Measurements from ENCODE around the gene PREX1. TPM values are rescaled to one million over a fixed set of nuclear protein-coding genes. Genes with fewer than 3 reads are reported as not detected.
A peak's percentile ranks its signal among the peaks of the same experiment; 100 is the strongest.

The PREX1 gene
- total and polyA plus RNA-seq, 3 donors from 2014 or later = 18.0 to 36.5 (median 27.1) TPM

GRCh38 chr20:48697845-48698491 lies 129.8 kb downstream of the PREX1 start:
- intact Hi-C loops (cut with DNase I; ENCODE audit: low total_unique reads) = no loop called here
- H3K4me1 ChIP-seq = peaks cover 12% of the 10 kb centered on the region
- no peaks in the 10 kb centered on the region for H3K27me3 ChIP-seq
- no peak for TF ChIP-seq POLR2A (IDR thresholded peaks at IDR 0.05)
- no peak for TF ChIP-seq CTCF (IDR thresholded peaks at IDR 0.05)
- no peaks in the 10 kb centered on the region for H3K9me3 ChIP-seq
- no peak overlapping the region for H3K4me3 ChIP-seq
- 48 to 50% methylated on average over 7 to 8 of the region's 8 CpGs for WGBS, 2 donors
- peak; percentile 65 for DNase-seq
- no peaks in the 10 kb centered on the region for H3K36me3 ChIP-seq (ENCODE audit: low read depth, missing control alignments)
- no peak overlapping the region for H3K27ac ChIP-seq

- Histone ChIP-seq H3K36me3 (ENCODE audit: low read depth, missing control alignments) (no peaks in the 10 kb centered on the region), H3K4me3 (no peak overlapping the region), H3K4me1 (peaks cover 9% of the 10 kb centered on the region), H3K27me3 (no peaks in the 10 kb centered on the region), H3K27ac (no peak overlapping the region), H3K9me3 (no peaks in the 10 kb centered on the region)
- intact Hi-C loops (cut with DNase I; ENCODE audit: low total_unique reads) = no loop called here
- DNase-seq = no peak
- TF ChIP-seq POLR2A (IDR thresholded peaks at IDR 0.05) (no peak), CTCF (IDR thresholded peaks at IDR 0.05) (no peak)
- 91 to 93% methylated on average over 4 of the region's 4 CpGs for WGBS, 2 donors
These were observed 131.1 kb downstream of the PREX1 start for GRCh38 chr20:48696671-48697070.

GRCh38 chr20:48695738-48696137 lies 132.1 kb downstream of the PREX1 start:
- Histone ChIP-seq H3K27me3 (no peaks in the 10 kb centered on the region), H3K27ac (no peak overlapping the region), H3K9me3 (no peaks in the 10 kb centered on the region), H3K4me1 (peaks cover 9% of the 10 kb centered on the region), H3K36me3 (ENCODE audit: low read depth, missing control alignments) (no peaks in the 10 kb centered on the region), H3K4me3 (no peak overlapping the region)
- DNase-seq = no peak
- TF ChIP-seq POLR2A (IDR thresholded peaks at IDR 0.05) = no peak
- intact Hi-C loops (cut with DNase I; ENCODE audit: low total_unique reads) = no loop called here

- no peak for TF ChIP-seq CTCF (IDR thresholded peaks at IDR 0.05)
- no peak for TF ChIP-seq POLR2A (IDR thresholded peaks at IDR 0.05)
- Histone ChIP-seq H3K4me1 (peaks cover 9% of the 10 kb centered on the region), H3K27ac (no peak overlapping the region), H3K36me3 (ENCODE audit: low read depth, missing control alignments) (no peaks in the 10 kb centered on the region), H3K4me3 (no peak overlapping the region), H3K9me3 (no peaks in the 10 kb centered on the region), H3K27me3 (no peaks in the 10 kb centered on the region)
- 67 to 100% methylated on average over 2 of the region's 2 CpGs for WGBS, 2 donors
- intact Hi-C loops (cut with DNase I; ENCODE audit: low total_unique reads) = no loop called here
- no peak for DNase-seq
These were observed 132.5 kb downstream of the PREX1 start for GRCh38 chr20:48695255-48695654.

- Histone ChIP-seq H3K27me3 (no peaks in the 10 kb centered on the region), H3K4me3 (no peak overlapping the region), H3K36me3 (ENCODE audit: low read depth, missing control alignments) (no peaks in the 10 kb centered on the region), H3K9me3 (no peaks in the 10 kb centered on the region), H3K27ac (no peak overlapping the region), H3K4me1 (peaks cover 9% of the 10 kb centered on the region)
- DNase-seq = no peak
- intact Hi-C loops (cut with DNase I; ENCODE audit: low total_unique reads) = no loop called here
- TF ChIP-seq CTCF (IDR thresholded peaks at IDR 0.05) (no peak), POLR2A (IDR thresholded peaks at IDR 0.05) (no peak)
- WGBS, 2 donors = 81 to 86% methylated on average over 7 of the region's 7 CpGs
These were observed 133.4 kb downstream of the PREX1 start for GRCh38 chr20:48694381-48694865.
